SH-SY5Y (cell line): Measurements from ENCODE around the gene MECR.

Experiments
- GATA2 ChIP-seq: IDR thresholded peaks from 2 replicates; pipeline ENCODE4 v1.6.1; 2011; ENCODE audit warnings: mild to moderate bottlenecking, low read depth, low read length
- GATA3 ChIP-seq: IDR thresholded peaks from 2 replicates; pipeline ENCODE4 v1.6.1; 2011; ENCODE audit warnings: low read depth, mild to moderate bottlenecking, low read length, moderate library complexity

Gene MECR

GRCh38 chr1:29211086-29212030 lies 19.4 kb downstream of the MECR start:
- TF ChIP-seq GATA3, result no peak
- TF ChIP-seq GATA2, result no peak

- TF ChIP-seq GATA2 (no peak), GATA3 (no peak)
These were observed 20.3 kb downstream of the MECR start for GRCh38 chr1:29210278-29211085.

- TF ChIP-seq GATA2 (no peak), GATA3 (no peak)
These were observed 21.6 kb downstream of the MECR start for GRCh38 chr1:29209173-29209572.

- TF ChIP-seq GATA2 (no peak), GATA3 (no peak)
These were observed 22.3 kb downstream of the MECR start for GRCh38 chr1:29208442-29208841.

- no peak for TF ChIP-seq GATA2
- TF ChIP-seq GATA3, result no peak
These were observed 28.0 kb downstream of the MECR start for GRCh38 chr1:29202584-29203340.

- TF ChIP-seq GATA2 (no peak), GATA3 (no peak)
These were observed 28.7 kb downstream of the MECR start for GRCh38 chr1:29202053-29202452.

GRCh38 chr1:29201595-29202051 lies 29.1 kb downstream of the MECR start:
- TF ChIP-seq GATA2, result no peak
- TF ChIP-seq GATA3, result no peak

- TF ChIP-seq GATA3, result no peak
- no peak for TF ChIP-seq GATA2
These were observed 29.7 kb downstream of the MECR start for GRCh38 chr1:29200906-29201594.

GRCh38 chr1:29197993-29198392 lies 32.7 kb downstream of the MECR start:
- no peak for TF ChIP-seq GATA3
- no peak for TF ChIP-seq GATA2

- TF ChIP-seq GATA2 (no peak), GATA3 (no peak)
These were observed 33.2 kb downstream of the MECR start for GRCh38 chr1:29197590-29197924.

- TF ChIP-seq GATA3 (no peak), GATA2 (no peak)
These were observed 33.7 kb downstream of the MECR start for GRCh38 chr1:29196863-29197589.

GRCh38 chr1:29195881-29196291 lies 34.8 kb downstream of the MECR start:
- no peak for TF ChIP-seq GATA3
- TF ChIP-seq GATA2, result no peak
